Ascending aorta (tissue), 2 donors: ENCODE data around the gene MAEA. TPM values are rescaled to one million over a fixed set of nuclear protein-coding genes. Genes with fewer than 3 reads are reported as not detected.

Source experiments
- DNase-seq, 2 donors: peaks; one replicate each; pipeline ENCODE4 v3.0.0-alpha.2; 2019; ENCODE audit warnings: low spot score in 2 of 2
- H3K27ac ChIP-seq, 2 donors: fragments of 200-600 bp; sonication (generic); one replicate each; pipeline ENCODE4 v1.5.1; 2016 to 2017; ENCODE audit warnings: mild to moderate bottlenecking in 1 of 2
- H3K27me3 ChIP-seq: fragments of 200-600 bp; sonication (generic); one replicate; pipeline ENCODE4 v1.5.1; 2017
- H3K36me3 ChIP-seq, 2 donors: fragments of 200-600 bp; sonication (generic); one replicate each; pipeline ENCODE4 v1.5.1; 2016
- H3K4me1 ChIP-seq, 2 donors: fragments of 200-600 bp; sonication (generic); one replicate each; pipeline ENCODE4 v1.5.1; 2016 to 2017; ENCODE audit warnings: mild to moderate bottlenecking in 1 of 2
- H3K4me3 ChIP-seq, 2 donors: fragments of 200-600 bp; sonication (generic); one replicate each; pipeline ENCODE4 v1.5.1; 2016 to 2017; ENCODE audit warnings: mild to moderate bottlenecking in 1 of 2
- H3K9me3 ChIP-seq, 2 donors: fragments of 200-600 bp; sonication (generic); one replicate each; pipeline ENCODE4 v1.5.1; 2016
- intact Hi-C: fragments of 100-400 bp; cut with DNase I; formaldehyde crosslinking; loops from one replicate; pipeline ENCODE4 v1.15.1; 2023
- total RNA-seq: library from RNA; depleted of rRNA; stranded (reverse); fragments of >200 nt; gene quantifications from one replicate; pipeline ENCODE4 v1.1.0, GENCODE V29; 2016
- TF ChIP-seq, protein P1 (sequence below), 3 experiments: fragments of 200-600 bp in 2 of 3; fragments of 450-650 bp in 1 of 3; sonication (generic) in 2 of 3; IDR thresholded peaks; one replicate each; pipeline ENCODE4 v1.5.1; 2016 to 2019; ENCODE audit warnings: antibody characterized with exemption in 3 of 3, mild to moderate bottlenecking in 1 of 3, moderate library complexity in 1 of 3

The MAEA gene
- total RNA-seq, 1 donor from 2014 or later = 56.3 TPM

DNA sequence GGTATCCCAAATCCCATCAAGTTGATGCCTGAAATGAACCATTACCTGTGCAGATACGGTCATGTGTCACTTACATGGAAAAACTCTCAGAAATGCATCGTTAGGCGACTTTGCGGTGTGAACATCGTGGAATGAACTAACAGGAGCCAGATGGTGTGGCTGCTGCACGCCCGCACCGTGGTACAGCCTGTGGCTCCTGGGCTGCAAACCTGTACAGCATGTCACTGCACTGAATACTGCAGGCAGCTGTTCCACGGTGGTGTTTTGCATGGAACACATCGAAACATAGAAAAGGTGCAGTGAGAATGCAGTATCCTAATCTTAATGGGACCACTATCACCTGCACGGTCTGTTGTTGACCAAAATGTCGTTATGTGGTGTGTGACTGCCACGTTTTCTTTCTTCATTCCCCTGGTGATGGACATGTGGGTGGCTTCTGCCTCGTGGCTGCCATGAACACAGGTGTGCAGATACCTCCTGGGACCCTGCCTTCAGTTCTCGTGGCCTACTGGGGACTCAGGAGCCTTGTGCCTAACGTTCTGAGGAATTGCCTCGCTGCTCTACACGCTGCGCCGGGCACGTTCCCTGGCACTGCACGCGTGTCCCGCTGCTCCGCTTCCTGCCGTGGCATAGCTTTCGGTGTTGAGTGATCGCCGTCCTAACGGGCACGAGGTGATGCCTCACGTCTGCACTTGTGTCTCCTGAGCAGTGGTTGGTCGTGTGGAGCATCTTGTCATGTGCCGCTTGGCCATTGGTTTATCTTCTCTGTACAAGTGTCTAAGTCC is 18.5 kb downstream of the MAEA start:
- Histone ChIP-seq H3K4me1 (peaks cover 5 to 23% of the 10 kb centered on the region in 2 donors), H3K9me3 (no peaks in the 10 kb centered on the region), H3K27me3 (no peaks in the 10 kb centered on the region), H3K4me3 (no peak overlapping the region), H3K27ac (peak overlapping the region in 1 of 2 donors; percentile 76), H3K36me3 (peaks cover 6 to 13% of the 10 kb centered on the region in 2 donors)
- DNase-seq = no peak
- TF ChIP-seq, protein P1, sequence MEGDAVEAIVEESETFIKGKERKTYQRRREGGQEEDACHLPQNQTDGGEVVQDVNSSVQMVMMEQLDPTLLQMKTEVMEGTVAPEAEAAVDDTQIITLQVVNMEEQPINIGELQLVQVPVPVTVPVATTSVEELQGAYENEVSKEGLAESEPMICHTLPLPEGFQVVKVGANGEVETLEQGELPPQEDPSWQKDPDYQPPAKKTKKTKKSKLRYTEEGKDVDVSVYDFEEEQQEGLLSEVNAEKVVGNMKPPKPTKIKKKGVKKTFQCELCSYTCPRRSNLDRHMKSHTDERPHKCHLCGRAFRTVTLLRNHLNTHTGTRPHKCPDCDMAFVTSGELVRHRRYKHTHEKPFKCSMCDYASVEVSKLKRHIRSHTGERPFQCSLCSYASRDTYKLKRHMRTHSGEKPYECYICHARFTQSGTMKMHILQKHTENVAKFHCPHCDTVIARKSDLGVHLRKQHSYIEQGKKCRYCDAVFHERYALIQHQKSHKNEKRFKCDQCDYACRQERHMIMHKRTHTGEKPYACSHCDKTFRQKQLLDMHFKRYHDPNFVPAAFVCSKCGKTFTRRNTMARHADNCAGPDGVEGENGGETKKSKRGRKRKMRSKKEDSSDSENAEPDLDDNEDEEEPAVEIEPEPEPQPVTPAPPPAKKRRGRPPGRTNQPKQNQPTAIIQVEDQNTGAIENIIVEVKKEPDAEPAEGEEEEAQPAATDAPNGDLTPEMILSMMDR (IDR thresholded peaks at IDR 0.05) = no peak
- intact Hi-C loops = no loop called here

DNA sequence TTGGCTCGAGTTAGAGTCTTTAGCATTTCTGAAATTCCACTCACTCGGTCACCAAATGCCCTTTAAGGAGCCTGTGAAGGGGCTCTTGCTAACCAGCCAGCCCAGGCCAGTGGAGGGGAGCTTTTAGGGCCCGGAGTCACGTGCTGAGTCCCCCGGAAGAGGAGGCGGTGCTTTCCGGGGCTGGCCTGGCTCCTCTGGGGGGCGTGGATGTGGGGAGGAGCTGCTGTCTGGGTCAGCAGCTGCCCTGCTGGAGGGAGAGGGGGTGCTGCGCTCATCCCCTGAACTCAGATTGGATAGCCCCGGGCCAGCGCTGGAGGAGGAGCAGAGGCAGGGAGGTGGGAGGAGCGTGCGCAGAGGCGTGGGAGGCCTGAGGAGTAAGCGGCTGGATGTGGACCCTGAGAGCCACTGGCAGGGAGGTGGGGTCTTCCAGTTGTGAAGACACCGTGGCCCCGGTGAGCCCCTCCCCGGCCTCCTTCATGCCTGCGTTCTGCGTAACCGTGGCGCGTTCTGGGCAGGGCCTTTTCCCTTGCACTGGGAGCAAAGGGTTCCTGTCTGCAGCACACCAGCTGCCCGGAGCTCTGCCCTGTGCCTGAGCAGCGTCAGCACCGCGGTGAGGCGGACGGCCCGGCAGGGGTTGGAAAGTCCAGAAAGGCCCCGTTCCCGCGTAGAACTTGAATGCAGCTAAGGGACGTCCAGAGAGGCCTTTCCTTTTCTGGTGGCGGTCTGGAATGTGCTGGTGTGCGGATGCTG is 19.7 kb downstream of the MAEA start:
- H3K4me3 ChIP-seq = peak overlapping the region; percentile 40 to 60
- H3K27me3 ChIP-seq = no peaks in the 10 kb centered on the region
- intact Hi-C loops = loop anchor here (1.0 kb wide), 3 partner anchors 14 to 37 kb away; partner anchors contain the start of gene MAEA
- TF ChIP-seq, protein P1 (IDR thresholded peaks at IDR 0.05) = no peak
- H3K9me3 ChIP-seq = no peaks in the 10 kb centered on the region
- peak; percentile 71 to 95 for DNase-seq
- peak overlapping the region; percentile 74 to 76 for H3K27ac ChIP-seq
- peaks cover 5 to 23% of the 10 kb centered on the region in 2 donors for H3K4me1 ChIP-seq
- H3K36me3 ChIP-seq = peaks cover 19 to 26% of the 10 kb centered on the region in 2 donors

DNA sequence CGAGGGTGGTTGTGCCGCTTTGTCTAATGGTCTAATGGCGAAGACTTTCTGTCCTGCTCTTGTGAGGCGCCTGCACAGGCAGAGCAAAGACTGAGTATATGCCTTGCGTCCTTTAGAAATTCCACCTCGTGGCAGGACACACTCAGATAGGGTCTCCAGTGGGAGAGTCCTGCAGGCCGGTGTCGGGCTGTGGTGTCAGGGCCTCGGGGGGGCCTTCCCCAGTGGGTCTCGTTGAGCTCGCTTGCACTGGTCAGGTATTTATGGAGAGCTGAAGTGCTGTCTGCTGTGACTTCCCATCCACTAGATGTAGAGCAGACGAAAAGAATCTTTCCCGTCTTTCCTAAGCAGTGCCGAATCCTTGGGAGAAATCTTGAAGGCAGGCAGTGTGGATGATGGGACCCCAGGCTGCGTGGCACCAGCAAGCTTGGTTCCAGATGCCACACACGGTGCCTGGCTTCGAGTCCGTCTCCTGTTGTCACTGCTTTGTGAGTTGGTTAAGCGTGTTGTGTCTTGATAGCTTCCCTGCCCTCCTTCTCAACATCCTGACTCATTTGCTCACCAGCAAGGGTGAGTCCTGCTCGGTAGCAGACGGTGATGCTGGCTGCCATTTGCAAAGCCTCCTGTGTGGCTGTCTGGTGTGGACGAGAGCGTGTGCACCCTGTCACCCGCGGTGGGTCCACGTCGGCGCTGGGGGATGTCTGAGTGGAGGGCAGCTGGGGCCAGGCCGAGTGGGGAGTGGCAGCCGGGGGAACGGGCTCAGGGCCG is 20.5 kb downstream of the MAEA start:
- H3K9me3 ChIP-seq = no peaks in the 10 kb centered on the region
- TF ChIP-seq, protein P1 (IDR thresholded peaks at IDR 0.05) = no peak
- H3K27ac ChIP-seq = peak overlapping the region; percentile 74 to 76
- peaks cover 5 to 23% of the 10 kb centered on the region in 2 donors for H3K4me1 ChIP-seq
- H3K27me3 ChIP-seq = no peaks in the 10 kb centered on the region
- intact Hi-C loops = no loop called here
- peaks cover 27 to 34% of the 10 kb centered on the region in 2 donors for H3K36me3 ChIP-seq
- DNase-seq = no peak
- H3K4me3 ChIP-seq = peak overlapping the region; percentile 40 to 60

GRCh38 chr4:1310796-1311631 is 21.3 kb downstream of the MAEA start:
- DNase-seq = no peak
- H3K27me3 ChIP-seq = no peaks in the 10 kb centered on the region
- no peak overlapping the region for H3K4me3 ChIP-seq
- H3K9me3 ChIP-seq = no peaks in the 10 kb centered on the region
- H3K4me1 ChIP-seq = peaks cover 5 to 23% of the 10 kb centered on the region in 2 donors
- H3K36me3 ChIP-seq = peaks cover 34 to 38% of the 10 kb centered on the region in 2 donors
- intact Hi-C loops = no loop called here
- TF ChIP-seq, protein P1 (IDR thresholded peaks at IDR 0.05) = no peak
- H3K27ac ChIP-seq = peak overlapping the region; percentile 74 to 76
